Esophagus squamous epithelium (tissue), 4 donors: ENCODE results near the gene PCDH9.

Source experiments
- CTCF ChIP-seq, 6 experiments: fragments of 450-650 bp in 4 of 6; fragments of 200-600 bp in 2 of 6; sonication (generic) in 2 of 6; IDR thresholded peaks; one replicate each; pipeline ENCODE4 v1.5.1; 2016 to 2019; ENCODE audit warnings: antibody characterized with exemption in 6 of 6, mild to moderate bottlenecking in 4 of 6, moderate library complexity in 4 of 6
- POLR2A ChIP-seq, 4 donors: fragments of 450-650 bp; IDR thresholded peaks; one replicate each; pipeline ENCODE4 v1.6.1; 2017; ENCODE audit warnings: antibody characterized with exemption in 4 of 4, mild to moderate bottlenecking in 4 of 4, moderate library complexity in 3 of 4

GRCh38 chr13:66842766-66843165 lies 387.4 kb downstream of the PCDH9 start:
- TF ChIP-seq CTCF (IDR thresholded peaks at IDR 0.05), result no peak
- TF ChIP-seq POLR2A (IDR thresholded peaks at IDR 0.05), result no peak
